HG02759 (cell line): ENCODE measurements around the gene ILK.

Experiments used
- ATAC-seq: cut with Tn5 transposase; IDR thresholded peaks from one replicate; pipeline ENCODE4 v1.9.1; 2021; ENCODE audit warnings: mild to moderate bottlenecking, moderate library complexity; ENCODE audit not compliant: unreplicated experiment

Gene ILK

DNA sequence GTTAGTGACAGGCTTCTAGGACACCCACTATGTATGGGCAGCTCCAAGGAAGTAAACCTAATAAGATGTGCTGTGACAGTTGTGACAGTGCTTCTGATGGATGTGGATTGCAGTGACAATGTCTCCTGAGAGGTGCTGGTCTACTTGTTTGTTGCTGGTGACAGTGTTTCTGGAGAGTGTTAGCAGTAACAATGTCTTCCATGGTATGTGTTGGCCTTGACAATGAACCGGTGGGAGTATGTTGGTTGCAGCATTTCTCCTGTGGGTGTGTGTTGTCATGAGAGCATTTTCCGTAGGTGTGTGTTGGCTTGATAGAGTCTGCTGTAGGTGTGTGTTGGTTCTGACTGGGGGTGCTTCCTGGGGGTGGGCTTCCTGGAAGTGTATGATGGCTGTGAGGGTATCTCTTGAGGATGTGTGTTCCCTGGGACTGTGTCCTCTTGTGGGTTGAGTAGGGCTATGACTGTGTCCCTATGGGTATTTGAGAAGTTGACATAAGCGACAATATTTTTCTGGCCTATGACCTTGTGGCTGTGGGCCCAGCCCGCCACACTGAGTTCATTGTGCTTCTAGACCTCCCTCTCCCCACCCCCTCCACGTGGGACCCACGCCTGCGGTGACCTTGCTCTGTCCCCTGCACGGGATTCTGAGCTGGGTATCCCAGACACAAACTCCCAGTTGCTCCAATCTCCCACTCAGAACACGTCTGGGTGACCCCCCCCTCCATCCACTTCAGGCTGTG lies 50.9 kb downstream of the ILK start:
- ATAC-seq = no peak

DNA sequence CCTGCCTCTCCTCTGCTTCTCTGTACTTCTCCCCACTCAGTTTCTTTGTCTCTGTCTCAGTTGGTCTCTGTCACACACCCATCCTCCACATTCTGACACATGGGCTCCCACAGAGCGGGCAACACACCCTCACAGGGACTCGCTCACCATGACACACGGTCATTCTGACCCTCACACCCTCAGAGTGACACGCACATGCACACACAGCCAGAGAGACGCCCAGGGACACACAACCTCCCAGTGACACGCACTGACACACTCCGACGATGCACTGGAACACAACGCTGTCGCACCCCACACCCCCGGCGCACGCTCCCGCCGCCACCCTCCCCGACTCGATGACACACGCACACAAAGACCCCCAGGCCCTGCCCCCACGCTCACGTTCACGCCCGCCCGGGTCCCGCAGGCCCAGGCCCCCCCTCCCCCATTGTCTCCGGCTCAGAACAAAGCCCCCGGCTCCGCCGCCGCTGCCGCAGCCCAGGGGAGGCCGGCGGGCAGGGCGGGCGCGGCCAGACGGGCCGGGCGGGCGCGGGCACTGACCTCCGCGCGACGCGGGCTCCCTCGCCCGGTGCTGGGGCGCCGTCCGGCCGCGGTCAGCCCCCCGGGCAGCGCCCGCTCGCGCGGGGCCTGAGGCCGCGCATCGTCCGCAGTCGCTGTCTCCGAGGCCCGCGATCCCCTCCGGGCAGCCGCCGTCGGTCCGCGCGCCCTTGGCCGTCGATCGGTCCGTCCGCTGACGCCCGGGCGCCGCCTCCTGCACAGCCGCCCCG lies 51.6 kb downstream of the ILK start:
- ATAC-seq = no peak

DNA sequence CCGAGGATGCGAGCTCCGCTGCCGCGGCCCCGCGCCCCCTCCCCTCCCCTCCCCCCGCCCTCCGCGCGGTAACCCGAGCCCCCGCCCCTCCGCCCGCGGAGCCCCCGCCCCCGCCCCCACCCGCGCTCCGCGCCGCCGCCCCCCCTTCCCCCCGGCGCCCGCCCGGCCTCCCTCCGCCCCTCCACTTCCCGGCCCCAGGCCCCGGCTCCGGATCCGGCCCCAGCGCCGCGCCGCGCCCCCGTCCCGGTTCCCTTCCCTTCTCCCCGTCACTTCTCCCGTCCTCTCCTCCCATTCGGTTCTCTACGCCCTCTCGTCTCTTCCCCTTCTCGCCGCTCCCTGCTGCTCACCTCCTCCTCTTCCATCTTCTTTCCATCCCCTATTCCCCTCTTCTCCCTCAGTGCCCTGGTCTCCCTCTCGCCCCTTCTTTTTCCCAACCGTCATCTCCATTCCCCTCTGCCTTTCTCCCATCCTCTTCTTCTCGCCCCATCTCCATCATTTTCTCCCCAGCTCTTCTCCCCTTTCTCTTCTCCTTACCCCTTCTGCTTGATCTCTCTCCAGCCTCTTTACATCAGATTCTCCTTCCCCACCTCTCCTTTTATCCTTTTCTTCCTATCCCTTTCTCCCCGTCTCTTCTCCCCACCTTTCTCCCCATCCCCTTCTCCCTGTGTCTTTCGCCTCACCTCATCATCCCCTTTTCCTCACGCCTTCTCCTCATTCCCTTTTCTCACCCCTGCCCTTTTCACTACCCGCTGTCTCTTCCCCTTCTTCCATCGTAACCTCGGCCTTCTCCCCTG lies 52.4 kb downstream of the ILK start, which contains the start of gene DCHS1:
Gene DCHS1 (minus strand): TSS at position 20 of the 794 bp plus-strand sequence. CDS start 14,196 bp downstream, outside the sequence.
- no peak for ATAC-seq

DNA sequence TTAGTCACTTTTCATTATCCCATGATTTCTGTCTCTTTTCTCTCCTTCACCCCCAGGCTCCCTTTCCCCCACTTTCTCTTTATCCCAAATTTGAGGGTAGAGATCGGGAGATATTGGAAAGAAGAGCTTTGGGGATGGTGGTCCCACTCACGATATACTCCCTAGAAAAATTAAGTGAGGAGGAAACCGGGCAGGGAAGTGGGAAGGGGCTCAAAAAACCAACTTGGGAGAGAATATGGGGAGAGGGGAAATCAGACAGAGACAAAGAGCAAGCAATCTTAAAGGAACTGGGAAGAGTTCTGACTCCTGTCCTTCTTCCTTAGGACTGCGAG lies 53.0 kb downstream of the ILK start:
- ATAC-seq = no peak

DNA sequence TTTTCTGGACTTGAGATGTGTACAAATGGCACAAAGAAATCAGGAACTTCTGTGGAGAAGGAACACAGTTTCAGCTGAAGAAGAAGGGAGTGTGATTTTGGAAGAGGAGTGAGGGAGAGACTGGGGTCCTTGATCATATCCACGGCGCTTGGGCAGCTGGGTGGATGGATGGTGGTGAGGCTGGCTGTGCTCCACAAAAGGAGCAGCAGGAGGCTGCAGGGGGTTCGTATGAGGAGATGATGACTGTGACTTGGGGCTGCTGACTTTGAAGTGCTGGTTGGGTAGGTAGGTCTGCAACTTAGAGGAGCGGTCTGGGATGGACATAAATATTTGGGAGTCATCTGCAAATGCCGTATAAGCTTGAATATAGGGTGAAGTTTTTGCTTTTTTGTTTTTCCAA lies 53.4 kb downstream of the ILK start:
- no peak for ATAC-seq

DNA sequence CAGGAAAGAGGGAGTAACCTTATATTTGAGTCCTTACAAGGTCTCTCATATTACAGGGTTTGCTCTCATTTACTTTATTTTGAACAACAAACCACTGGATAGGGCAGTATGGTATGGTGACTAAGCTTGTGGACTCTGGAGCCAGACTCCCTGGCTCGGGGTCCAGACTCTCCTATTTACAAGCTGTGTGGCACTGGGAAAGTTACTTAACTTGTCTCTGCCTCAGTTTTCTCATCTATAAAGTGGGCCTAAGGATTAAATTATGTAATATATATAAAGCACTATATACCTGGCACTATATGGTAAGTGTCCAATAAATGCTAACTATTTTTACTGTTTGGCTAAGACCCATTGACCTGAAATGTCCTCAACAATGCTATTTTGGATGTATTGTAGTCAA lies 53.8 kb downstream of the ILK start:
- ATAC-seq = no peak

DNA sequence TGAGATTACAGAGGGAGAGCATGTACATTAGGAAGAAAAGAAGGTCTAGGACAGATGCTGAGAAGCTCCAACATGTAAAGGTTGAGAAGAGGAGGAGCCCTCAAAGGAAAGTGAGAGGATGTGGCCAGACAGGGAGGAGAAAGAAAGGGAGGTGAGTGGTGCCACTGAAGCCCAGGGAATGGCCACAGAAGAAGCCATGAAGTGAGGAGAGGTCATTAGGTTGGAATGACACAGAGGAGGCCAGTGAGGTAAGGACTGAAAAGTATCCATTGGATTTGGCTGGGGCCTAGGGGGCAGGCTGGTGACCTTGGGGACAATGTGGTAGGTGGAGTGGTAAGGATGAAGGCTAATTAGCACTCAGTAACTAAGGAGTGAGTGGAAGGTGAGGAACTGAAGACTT lies 55.1 kb downstream of the ILK start:
- ATAC-seq = no peak
